ENCODE measurements around the gene EMX1.
A peak's percentile ranks its signal among the peaks of the same experiment; 100 is the strongest.
"Not testable (repeated sequence)": the region's sequence is repeated elsewhere in the genome, so short reads cannot be mapped to it uniquely, and the experiment has no call there.

Gene EMX1

DNA sequence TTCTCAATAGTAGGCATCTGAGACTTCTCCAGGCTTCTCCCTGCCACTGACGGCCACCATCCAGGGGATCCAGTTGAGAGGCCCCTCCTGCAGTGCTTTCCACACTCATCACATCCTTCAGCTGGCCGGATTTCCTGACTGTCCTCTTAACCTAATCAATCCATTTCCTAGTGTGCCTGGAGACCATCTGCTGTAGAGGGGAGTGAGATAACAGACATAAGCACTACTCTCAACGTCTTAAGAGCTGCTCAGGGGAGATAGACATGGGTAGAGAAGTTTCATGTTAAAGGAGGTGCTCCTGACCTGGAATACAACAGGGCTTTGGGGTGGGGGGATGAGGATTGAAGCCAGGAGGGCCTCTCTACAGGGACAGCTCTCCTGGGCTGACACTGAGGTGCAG is 15.9 kb upstream of the EMX1 start:
- peak; percentile 51 for DNase-seq

DNA sequence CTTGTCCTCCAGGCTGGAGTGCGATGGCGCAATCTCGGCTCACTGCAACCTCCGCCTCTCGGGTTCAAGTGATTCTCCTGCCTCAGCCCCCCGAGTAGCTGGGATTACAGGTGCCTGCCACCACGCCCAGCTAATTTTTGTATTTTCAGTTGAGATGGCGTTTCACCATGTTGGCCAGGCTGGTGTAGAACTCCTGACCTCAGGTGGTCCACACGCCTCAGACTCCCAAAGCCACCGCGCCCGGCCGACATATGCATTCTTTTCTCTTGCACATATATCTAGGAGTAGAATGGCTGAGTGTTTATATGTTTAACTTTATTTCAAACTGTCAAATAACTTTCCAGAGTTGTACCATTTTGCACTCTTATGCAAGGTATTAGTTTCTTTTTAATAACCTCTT is 9.9 kb upstream of the EMX1 start:
- not testable (repeated sequence) for DNase-seq

DNA sequence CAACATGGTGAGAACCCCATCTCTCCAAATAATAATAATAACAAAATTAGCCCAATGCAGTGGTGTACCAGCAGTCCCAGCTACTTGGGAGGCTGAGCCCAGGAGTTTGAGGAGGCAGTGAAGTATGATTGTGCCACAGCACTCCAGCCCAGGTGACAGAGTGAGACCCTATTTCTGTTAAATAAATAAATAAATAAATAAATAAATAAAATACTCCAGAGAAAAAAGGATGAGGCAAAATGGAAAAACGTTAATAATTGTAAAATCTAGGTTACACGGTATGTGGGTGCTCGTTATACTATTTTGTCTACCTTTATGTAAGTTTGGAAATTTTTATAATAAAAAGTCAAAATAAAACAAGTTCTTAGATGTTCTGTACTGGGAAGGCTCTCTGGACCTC is 8.6 kb upstream of the EMX1 start:
- no peak for DNase-seq

DNA sequence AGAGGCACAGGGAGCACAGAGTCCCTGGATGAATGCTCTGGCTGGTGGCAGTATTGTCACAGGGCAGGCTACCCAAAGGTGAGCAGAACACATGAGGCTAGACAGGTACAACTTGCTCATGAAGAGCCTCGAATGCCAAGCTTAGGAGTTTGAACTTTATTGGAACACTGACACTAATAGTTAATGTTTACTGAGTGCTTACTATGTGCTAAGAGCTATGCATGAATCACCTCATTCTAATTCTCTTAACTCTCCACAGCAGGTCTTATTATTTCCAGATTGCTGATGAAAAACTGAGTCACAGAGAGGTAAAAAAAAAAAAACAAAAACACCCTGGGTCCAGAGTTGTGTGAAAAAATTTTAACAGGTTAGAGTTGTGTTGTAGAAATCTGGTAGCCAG is 6.1 kb upstream of the EMX1 start:
- DNase-seq = no peak

DNA sequence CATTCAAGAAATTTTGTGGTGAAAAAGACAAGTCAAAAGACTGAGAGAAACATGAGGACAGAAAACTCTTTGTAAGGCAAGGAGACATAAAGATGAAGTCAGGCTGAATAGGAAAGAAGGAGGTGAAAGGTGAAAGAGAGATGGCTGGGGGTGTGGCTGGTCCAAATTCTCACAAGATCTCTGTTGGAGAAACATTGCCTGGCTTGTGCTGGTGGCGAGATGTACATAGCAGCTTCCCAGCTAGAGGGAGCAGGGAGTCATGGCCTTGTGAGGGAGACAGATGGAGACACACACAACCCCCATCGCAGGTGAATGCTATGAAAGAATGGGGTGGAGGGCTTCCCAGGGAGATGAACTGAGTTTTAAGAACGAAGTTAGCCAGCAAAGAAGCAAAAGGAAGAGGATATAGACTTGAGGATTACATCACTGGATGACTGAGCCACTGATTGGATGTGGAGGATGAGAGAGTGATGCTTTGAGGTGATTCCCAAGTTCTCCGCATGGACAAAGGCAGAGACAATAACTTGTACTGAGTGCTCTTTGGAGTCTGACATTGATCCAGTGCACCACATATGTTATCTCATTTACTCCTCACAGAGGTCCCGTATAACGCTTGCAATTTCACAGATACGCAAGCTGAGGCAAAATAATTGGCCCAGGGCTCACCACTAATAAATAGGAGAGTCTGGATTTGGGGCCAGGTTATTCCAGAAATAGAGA is 3.7 kb upstream of the EMX1 start:
- no peak for DNase-seq

DNA sequence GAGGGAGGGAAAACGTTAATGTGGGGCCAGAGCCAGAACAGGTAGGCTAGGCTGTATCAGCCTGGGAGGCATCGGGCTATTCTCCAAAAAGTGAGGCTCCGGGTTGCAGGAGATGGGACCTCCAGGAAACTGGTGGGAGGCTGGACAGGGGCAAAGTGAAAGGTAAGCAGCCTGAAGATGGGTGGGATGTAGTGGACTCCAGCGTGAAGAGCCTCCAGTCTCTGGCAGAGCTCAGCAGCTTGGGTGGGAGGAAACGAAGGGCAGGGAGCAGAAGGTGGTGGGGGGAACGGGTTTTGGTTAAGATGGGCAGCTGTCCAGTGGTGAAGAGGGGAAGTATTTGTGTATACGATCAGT is 3.1 kb upstream of the EMX1 start:
- DNase-seq = no peak

DNA sequence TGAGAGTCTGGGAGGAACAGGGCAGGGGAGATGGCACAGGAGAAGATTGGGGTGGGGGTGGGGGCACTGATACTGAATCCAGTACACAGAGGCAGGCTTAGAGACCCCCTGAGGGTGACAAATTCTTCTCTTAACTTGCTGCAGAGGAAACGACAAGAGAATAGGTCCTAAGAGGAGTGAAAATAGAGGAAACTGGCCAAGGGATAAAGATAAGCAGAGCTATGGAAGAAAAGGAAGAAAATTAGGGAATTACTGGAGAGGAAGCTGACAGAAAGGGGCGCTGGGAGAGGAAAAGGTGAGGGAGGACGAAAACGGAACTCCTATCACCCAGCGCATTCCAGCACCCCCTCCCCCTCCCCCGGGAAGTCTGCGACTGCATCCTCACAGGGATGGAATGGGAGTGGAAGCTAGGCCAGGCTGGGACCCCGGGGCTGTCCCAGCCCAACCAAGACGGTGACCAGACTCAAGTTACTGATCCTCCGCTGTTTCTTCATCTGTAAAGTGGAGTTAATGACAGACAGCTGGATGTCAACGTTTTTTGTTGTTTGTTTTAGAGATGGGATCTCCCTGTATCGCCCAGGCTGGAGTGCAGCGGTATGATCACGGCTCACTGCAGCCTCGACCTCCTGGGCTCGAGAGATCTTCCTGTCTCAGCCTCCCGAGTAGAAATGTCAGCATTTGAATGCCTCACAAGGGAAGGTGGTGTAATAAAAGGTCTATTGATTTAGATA is 2.6 kb upstream of the EMX1 start:
- no peak for DNase-seq

DNA sequence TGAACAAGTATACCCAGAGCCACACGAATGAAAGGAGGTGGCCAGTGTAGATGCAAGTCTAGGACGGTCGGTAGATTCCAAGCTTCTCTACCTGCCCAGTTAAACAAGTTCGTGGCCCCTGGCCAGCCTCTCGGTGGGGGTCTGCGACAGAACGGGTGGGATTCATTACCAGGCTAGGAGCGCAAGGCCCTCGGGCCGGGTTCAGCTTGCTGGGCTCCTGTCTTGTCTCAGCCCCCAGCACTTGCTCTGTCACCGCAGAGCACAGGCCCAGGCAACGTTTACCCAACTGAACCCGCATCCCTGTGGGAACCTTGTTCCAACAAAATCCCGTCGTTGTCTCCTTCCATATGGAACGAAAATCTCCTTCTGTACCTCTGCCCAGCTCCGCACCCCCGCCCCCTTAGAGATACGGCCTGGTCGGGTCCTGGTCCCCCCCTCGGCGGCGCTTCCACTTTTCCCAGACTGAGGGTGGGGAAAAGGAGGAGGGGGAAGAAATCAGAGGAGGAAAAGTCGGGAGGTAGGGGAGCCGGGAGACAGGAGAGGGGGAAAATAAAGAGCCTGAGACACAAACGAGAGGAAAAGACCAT is 1.9 kb upstream of the EMX1 start:
- no peak for DNase-seq

DNA sequence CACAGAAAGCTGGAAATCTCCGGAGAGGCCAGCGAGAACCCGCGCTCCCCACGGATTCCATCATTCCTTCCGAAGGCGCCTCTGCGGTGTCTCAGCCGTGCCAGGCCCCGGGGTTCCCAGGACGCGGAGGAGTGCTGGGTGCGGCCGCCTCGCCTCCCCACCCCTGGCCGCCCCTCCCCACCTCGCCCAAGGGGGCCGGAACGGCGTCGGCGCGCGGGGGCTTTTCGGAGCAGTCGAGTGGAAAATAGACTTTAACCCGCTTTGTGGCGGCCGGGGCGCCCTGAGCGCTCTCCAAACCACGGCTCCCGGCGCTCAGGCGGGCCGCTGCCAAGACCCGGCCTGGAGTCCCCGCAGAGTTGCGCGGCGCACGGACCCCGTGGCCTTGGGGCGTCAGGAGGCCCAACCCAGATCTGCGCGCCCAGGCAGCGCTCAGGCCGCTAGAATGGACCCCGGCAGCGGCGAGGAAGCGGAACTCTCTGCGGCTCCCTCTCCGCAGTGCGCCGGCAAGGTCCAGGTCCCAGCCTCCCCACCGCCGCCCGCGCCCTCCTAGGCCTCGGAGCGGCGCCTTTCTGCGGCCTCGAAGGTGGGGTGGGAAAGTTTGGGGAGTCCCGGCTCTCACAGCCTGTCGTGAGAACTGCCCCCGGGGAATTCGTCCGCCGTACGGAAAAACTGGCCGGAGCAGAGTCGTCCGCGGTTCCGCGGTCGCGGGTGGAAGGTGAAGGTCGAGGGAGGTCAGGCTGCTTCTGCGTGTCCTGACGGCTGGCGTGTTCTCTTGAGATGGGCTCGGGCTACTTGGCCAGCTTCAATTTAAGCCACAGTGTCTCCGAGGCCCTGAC is 1.2 kb upstream of the EMX1 start:
- DNase-seq = no peak

DNA sequence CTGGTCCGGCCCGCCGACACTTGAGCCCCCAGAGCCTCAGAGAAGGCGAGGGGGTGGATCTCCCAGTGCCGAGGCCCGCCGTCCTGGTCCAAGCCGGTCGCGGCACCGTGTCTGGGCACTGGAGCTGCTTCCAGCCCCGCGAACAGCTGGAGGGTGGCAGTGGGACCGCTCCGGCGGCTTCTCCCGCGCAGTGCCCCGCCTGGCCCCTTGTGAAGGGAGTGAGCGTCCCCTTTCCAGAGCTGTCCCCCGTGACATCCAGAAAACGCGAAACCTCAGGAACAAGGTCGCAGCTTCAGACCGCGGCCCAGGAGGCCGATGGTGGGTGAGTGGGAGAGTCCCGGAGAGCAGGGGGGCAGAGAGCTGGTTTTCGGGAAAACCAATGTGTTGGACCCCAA is 579 bp upstream of the EMX1 start:
- DNase-seq = no peak

DNA sequence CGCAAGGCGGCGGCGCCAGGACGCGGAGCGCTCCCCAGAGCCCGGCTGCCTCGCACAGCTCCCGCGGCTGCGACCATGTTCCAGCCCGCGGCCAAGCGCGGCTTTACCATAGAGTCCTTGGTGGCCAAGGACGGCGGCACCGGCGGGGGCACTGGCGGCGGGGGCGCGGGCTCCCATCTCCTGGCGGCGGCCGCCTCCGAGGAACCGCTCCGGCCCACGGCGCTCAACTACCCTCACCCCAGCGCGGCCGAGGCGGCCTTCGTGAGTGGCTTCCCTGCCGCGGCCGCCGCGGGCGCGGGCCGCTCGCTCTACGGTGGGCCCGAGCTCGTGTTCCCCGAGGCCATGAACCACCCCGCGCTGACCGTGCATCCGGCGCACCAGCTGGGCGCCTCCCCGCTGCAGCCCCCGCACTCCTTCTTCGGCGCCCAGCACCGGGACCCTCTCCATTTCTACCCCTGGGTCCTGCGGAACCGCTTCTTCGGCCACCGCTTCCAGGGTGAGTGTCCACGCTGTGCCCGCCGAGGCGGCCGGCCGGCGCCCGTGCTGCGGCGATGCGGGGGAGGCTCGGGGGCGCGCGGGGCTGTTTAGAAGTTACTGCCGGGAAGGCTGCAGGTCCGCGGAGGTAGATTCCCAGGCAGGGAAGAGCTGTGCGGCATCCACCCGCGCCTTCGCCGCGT is 696 bp downstream of the EMX1 start:
- no peak for DNase-seq

DNA sequence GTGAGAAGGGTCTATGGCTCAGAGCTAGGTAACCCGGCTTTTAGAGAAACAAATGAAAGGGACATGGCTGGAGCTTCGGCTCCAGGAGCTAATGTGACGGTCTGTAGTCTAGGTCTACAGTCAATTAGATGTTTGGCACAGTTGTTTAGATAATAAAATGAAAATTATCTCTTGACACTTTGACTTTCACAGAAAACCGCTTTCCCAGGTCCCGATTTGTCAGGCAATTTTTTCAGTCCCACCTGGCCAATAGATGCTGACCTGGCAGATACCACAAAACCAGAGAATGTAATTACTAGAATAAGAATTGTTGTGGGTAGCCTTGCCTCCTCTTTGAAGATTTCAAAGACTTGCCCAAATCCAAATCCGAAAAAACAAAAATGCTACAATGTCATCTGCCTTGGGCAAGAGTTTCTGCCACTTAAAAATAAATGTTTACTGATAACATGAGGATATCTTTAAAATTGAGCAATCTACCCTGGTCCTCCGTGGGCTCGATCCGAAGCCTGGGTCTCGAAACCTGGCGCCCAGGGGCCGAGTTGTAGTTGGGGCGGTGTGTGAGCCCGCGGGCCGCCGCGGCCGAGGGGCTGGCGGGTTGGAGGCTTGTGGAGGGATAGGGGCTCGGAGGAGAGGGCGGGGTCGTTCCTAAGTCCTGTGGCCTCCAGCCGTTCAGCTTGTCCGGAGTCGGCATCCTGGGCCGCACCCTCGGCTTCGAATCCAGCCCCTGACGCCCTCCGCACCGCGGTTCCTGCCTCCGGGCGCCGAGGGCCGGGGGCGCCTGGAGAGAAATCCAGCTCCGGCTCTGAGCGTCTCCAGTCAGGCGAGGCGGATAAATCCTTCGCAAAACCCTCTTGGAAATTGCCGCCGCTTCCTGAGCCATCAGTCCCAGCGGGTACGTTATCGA is 2.3 kb downstream of the EMX1 start:
- DNase-seq = no peak

DNA sequence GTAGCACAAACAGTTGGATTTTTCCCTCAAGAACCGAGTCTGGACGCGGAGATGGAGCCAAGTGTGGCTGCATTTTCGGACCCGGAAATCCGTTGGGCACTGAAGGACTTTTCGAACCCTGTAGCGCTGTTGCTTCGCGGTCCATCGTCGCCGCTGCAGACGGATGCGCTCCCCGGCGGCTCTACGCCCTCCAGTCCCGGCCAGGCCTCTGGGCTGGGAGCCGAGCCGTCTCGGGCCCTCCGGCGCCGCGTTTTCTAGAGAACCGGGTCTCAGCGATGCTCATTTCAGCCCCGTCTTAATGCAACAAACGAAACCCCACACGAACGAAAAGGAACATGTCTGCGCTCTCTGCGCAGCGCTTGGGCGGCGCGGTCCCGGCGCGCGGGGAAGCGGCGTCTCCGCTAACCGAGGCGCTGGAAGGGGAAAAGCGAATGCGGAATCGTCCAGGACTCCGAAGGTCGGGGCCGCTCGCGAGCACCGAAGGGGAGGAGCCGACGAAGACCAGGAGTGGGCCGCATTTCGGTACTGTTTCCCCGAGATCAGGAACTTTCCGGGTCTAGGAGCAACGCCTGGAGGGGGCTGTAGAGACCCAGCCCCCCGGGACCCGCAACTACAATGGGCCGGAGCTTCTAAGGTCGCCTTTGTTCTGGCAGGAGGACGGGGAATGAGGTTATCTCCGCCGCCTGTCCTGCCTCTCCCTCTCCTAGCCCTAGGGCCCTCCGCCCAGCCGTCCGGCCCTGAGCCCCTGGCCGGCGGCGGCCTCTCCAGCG is 3.2 kb downstream of the EMX1 start:
- no peak for DNase-seq

DNA sequence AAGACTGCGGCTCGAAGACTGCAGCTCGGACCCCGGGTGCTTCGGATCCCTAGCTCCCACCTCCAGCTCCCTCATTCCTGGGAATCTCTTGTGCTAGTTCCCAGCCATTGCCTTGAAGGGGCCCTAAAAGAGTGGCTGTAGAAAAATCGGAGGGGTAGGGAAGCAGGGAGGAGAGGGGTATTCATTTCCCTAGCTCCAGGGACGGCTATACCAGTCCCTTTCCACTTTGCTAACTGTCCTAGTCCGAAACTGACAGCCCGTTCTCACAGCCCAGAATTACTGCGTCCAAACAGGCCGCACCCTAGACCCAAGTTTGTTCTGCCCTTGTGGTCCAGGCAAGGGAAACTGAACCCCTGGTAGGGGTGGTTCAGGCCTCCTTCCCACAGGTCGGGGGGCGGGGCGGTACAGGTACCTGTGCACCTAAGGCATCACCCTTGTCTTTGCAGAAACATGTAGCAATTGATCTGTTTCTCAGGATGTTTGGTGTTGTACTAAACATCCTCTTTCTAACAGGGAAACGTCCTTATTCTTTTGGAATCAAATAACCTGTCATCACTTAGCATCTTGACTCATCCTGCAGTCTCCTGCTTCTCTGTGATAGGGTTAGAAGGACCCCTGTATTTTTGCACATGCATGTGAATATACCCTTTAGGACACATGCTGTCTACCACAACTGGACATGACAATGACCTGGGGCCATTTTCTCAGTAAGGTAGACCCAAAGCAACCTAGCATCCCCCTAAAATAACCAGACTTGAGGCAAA is 4.0 kb downstream of the EMX1 start:
- DNase-seq = no peak

DNA sequence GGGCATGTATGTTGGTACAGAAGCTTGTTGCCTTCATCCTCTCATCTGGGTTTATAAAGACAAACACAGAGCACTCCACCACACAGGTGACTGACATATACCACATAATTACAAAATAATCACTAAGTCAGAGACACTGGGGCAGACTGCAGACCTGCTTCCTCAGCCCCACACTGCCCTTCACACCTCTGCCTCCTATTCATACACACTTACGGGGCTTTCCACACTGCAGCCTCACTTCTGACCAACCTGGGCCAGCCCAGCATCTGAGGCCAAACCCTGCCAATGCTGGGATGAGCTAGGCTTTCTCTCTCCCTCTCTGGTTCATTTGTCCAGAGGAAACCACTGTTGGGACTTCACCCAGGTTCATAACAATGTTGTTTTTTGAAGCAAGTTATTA is 4.5 kb downstream of the EMX1 start:
- DNase-seq = no peak

DNA sequence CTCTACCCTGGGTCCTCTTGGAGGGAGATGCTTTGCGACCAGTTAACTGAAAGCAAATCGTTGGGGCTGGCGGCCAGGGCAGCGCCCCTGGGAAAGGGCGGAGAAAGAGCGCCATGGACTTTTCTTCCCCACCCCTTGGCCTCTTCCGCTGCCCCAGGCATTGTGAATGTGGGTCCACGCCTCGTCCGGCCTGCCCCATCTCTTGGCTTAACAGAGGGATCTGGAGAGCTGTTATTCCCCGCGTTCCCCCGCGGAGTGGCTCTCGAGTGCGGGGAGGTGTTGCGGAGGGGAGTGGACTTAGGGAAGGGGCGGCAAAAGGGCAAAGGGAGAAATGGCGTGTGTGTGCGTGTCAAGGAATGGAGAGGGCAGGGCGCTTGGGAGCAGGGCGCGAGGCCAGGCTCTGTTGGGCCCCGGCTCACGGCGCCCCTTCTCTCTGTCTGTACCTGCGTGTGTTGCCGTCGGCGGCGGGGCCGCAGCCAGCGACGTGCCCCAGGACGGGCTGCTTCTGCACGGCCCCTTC is 6.6 kb downstream of the EMX1 start:
- no peak for DNase-seq

DNA sequence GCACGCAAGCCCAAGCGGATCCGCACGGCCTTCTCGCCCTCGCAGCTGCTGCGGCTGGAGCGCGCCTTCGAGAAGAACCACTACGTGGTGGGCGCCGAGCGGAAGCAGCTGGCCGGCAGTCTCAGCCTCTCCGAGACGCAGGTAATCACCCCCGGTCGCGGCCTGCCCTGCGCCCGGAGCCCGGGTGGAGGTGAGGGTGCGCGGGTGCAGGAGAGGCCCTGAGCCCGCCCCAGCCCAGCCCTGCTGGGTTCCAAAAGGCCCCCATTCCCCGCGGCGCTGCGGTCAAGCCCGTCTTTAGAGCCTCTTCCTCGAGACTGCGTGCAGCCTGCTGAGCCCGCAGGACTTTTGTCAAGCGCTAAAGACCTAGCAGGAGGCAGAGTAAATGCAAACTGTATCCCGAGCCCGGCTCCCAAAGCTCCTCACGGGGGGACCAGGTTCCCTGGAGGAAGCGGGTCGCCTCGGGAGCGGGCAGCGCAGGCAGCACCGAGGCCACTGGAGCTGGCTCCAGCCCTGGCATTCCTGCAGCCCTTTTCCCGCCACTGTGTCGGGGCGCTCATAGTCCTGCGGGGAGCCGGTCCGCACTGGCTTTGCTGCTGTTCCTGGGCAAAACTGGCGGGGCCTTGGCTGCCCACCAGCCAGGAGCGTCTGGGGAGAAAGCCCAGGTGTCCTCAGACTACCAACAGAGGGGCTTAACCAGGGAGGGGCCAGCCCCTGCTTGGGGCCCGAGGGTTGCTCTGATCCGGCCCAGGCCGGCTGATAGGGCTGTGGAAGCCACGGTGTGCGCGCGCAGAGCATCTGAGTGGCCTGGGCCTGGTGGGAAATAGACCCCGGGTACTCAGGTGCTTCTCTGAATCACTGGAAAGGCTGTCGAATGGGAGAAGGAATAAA is 7.3 kb downstream of the EMX1 start:
- no peak for DNase-seq

DNA sequence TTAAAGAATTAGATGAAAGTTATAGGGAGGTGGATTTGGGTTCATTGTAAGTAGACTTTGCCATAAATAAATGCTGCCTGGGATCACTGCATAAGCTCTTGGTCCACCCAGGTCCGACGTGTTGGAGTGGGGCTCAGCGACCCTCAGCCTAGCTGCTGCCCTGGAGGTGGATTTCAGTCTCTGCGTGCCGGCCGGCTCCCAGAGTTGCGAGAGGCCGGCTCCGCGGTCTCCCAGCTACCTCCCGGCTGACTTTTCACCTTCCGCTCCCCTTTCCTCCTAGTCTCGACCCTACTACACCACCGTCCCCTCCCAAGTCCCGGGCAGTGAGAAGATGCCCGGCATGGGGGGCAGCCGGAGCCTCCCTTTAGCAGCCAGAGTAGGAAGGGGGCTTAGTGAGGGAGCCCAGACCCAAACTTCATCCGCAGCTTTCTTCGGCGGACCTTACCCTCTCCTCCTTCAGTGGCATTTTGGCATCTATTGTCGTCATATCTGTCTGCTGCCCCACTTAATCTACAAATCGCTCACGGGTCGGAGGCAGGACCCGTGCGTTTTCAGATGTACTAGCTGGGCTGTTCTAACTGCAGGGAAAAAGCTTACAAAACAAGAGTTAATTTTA is 8.1 kb downstream of the EMX1 start:
- no peak for DNase-seq

DNA sequence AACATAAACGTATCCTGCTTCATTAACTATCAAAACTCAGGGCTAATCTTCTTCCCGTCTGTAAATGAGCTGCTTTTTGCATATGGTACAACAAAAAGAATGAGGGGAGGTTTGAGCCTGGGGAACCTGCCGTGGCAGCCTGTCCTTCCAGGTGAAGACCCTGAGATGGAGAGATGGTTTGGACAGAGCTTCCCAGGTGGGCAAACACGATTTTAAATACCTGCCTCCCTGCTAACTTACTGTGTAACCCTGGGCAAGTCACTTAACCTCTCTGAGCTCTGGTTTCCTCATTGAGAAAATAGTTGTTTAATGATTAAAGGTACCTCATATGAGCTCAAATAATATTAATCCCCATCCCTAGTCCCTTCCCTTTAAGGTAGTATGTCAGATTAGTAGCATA is 9.0 kb downstream of the EMX1 start:
- DNase-seq = no peak

Data from hematopoietic multipotent progenitor cell treated with erythropoietin and hydrocortisone succinate and interleukin-3 and kit ligand, for 8 days (in vitro differentiated cells).